NCI-H82 treated with DMSO at 0.1 percent for 48 hours (cell line): ENCODE data around the gene AGAP6.
"Not testable (repeated sequence)": the region's sequence is repeated elsewhere in the genome, so short reads cannot be mapped to it uniquely, and the experiment has no call there.

Source experiments
- DNase-seq: peaks from one replicate; lab custom pipeline; 2025; ENCODE audit not compliant: unreplicated experiment; lab: John Stamatoyannopoulos, UW

AGAP6 gene

GRCh38 chr10:49988376-49988775 is at the start of gene AGAP6:
Gene AGAP6, plus strand, starts transcription at chr10:49988406. Its CDS starts 310 bp downstream, at chr10:49988716.
- not testable (repeated sequence) for DNase-seq

GRCh38 chr10:49941447-49942338 is 46.5 kb upstream of the AGAP6 start, which contains the start of the genes PARG and TIMM23B:
Gene PARG, minus strand, starts transcription at chr10:49942027. Its CDS starts 302 bp downstream, at chr10:49941725.
Gene TIMM23B, plus strand, starts transcription at chr10:49942053. Its CDS starts 142 bp downstream, at chr10:49942195.
- peak; percentile 26 for DNase-seq

- DNase-seq: not testable (repeated sequence)
These were observed 45.9 kb upstream of the AGAP6 start for GRCh38 chr10:49942339-49942705.

- DNase-seq: not testable (repeated sequence)
These were observed 44.6 kb upstream of the AGAP6 start for GRCh38 chr10:49943607-49944006.

- not testable (repeated sequence) for DNase-seq
These were observed 40.1 kb upstream of the AGAP6 start for GRCh38 chr10:49948142-49948541.

- DNase-seq: not testable (repeated sequence)
These were observed 39.5 kb upstream of the AGAP6 start for GRCh38 chr10:49948737-49949136.

- not testable (repeated sequence) for DNase-seq
These were observed 36.2 kb upstream of the AGAP6 start for GRCh38 chr10:49952006-49952405.

- not testable (repeated sequence) for DNase-seq
These were observed 35.1 kb upstream of the AGAP6 start for GRCh38 chr10:49953122-49953521.

- DNase-seq: not testable (repeated sequence)
These were observed 17.8 kb upstream of the AGAP6 start for GRCh38 chr10:49970331-49970857.

- not testable (repeated sequence) for DNase-seq
These were observed 16.7 kb upstream of the AGAP6 start for GRCh38 chr10:49971466-49971865.

- not testable (repeated sequence) for DNase-seq
These were observed 16.1 kb upstream of the AGAP6 start for GRCh38 chr10:49972094-49972493.

- not testable (repeated sequence) for DNase-seq
These were observed 10.4 kb upstream of the AGAP6 start for GRCh38 chr10:49977756-49978155.

GRCh38 chr10:49987207-49987606 is 999 bp upstream of the AGAP6 start:
- DNase-seq: not testable (repeated sequence)

- not testable (repeated sequence) for DNase-seq
These were observed 7.1 kb downstream of the AGAP6 start for GRCh38 chr10:49995321-49995720.

- DNase-seq: not testable (repeated sequence)
These were observed 25.8 kb downstream of the AGAP6 start for GRCh38 chr10:50014024-50014423.

- DNase-seq: not testable (repeated sequence)
These were observed 27.5 kb downstream of the AGAP6 start for GRCh38 chr10:50015596-50016220.

GRCh38 chr10:50016926-50017325 is 28.7 kb downstream of the AGAP6 start:
- not testable (repeated sequence) for DNase-seq

- not testable (repeated sequence) for DNase-seq
These were observed 29.4 kb downstream of the AGAP6 start for GRCh38 chr10:50017646-50018045.

- DNase-seq: not testable (repeated sequence)
These were observed 31.1 kb downstream of the AGAP6 start for GRCh38 chr10:50019279-50019678.

GRCh38 chr10:50020451-50021024 is 32.3 kb downstream of the AGAP6 start:
- DNase-seq: not testable (repeated sequence)

GRCh38 chr10:50021646-50022045 is 33.4 kb downstream of the AGAP6 start:
- DNase-seq: no peak
